ENCODE data around the gene CYB5R2.

GRCh38 chr11:7639643-7640025, 33.7 kb downstream of the CYB5R2 start:
- TF ChIP-seq CTCF (IDR thresholded peaks at IDR 0.05 in 8 of 11, conservative IDR thresholded peaks at IDR 0.05 in 3 of 11), result no peak
- TF ChIP-seq POLR2A (IDR thresholded peaks at IDR 0.05), result no peak
